ENCODE measurements around the gene MSX2.

Gene MSX2

GRCh38 chr5:174773371-174773770 lies 49.0 kb downstream of the MSX2 start:
- no peak for DNase-seq (ENCODE audit: low spot score)

GRCh38 chr5:174775081-174775480 lies 50.7 kb downstream of the MSX2 start:
- DNase-seq (ENCODE audit: low spot score) = no peak

DNA sequence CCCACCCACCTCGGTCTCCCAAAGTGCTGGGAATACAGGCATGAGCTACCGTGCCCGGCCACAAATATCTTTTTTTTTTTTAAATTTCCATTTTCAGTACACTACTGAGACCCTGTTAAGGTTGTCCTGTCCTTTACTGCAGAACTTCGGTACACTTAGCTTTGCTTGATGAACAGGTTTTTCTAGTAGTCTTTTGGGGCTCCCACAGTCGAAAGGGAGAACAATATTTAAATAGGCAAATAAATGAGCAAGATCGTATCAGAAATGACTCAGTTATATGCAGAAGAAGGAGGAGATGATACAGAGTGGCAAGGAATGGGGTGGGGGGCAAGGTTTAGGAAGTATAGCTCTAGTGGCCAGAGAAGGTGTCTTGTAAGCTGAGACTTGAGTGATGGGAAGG lies 52.7 kb downstream of the MSX2 start:
- no peak for DNase-seq (ENCODE audit: low spot score)

- no peak for DNase-seq (ENCODE audit: low spot score)
Measured at GRCh38 chr5:174777583-174777982, 53.2 kb downstream of the MSX2 start.
